SK-N-MC (cell line): ENCODE results near the gene DENND4C.
"Not testable (repeated sequence)": the region's sequence is repeated elsewhere in the genome, so short reads cannot be mapped to it uniquely, and the experiment has no call there.

ENCODE experiments used
- EZH2 ChIP-seq: fragments of 200-600 bp; sonication (generic); IDR thresholded peaks from one replicate; pipeline ENCODE4 v1.6.1; 2017; ENCODE audit warnings: antibody characterized with exemption
- FOXP2 ChIP-seq: optimal IDR thresholded peaks from 2 replicates; pipeline ENCODE3; 2011; ENCODE audit warnings: mild to moderate bottlenecking, moderate library complexity; ENCODE audit not compliant: insufficient read depth; ENCODE audit errors: extremely low read length, control extremely low read depth

DNA sequence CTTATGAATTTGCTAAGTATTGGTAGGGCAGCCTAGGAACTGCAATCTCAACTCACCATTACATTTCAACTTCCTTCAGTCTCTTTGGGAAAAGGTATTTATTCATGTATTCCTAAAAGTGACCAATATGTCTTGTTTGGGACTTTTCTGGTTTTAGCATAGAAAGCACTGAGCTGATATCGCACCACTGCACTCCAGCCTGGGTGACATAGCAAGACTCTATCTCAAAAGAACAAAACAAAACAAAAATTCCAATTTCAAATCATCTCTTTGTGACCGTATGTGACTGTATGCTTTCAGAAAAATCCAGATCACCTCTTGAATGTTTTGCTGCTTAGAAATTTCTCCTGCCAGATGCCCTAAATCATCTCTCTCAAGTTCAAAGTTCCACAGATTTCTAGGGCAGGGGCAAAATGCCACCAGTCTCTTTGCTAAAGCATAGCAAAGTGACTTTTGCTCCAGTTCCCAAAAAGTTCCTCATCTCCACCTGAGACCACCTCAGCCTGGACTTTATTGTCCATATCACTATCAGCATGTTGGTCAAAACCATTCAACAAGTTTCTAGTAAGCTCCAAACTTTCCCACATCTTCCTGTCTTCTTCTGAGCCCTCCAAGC is 37.0 kb upstream of the DENND4C start:
- not testable (repeated sequence) for TF ChIP-seq EZH2, FOXP2
